ENCODE results near the gene RPUSD4. TPM values are rescaled to one million over a fixed set of nuclear protein-coding genes. Genes with fewer than 3 reads are reported as not detected.

The RPUSD4 gene
- polyA plus RNA-seq, 1 of the 3 experiments (the other 2 are of a cell fraction) = 18.0 TPM

DNA sequence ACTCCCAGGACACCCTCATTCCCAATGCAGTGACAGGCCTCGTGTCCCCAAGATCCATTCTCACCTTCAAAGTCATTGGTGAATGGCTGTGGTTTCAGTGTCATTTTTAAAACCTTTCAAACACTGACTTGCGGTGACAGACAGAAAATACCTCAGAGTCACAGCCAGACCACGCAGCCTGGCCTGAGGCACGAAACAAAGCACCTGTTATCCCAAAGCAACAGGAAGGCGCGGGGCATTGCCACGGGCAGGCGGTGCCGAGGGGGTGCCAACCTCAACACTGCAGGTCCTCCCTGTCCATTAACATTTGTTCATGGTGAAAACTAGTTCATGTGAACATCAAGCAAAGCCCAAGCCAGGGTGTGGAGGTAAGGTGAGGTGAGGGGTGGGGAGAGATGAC is 38.2 kb downstream of the RPUSD4 start:
- Histone ChIP-seq H3K36me3 (replicated peaks in 1 of 2; ENCODE audit: control insufficient read depth in 1 of 2, insufficient read depth in 2 of 2, low read length in 1 of 2) (no peaks in the 10 kb centered on the region), H3K9me2 (no peaks in the 10 kb centered on the region), H3K27me3 (ENCODE audit: insufficient read depth) (no peaks in the 10 kb centered on the region), H3K9me3 (no peaks in the 10 kb centered on the region), H2AFZ (ENCODE audit: low read depth) (no peak overlapping the region), H3K4me3 (ENCODE audit: low read depth in 2 of 2, low read length in 1 of 2) (no peak overlapping the region), H3K79me2 (ENCODE audit: insufficient read depth) (no peaks in the 10 kb centered on the region), H4K20me1 (ENCODE audit: insufficient read depth) (no peaks in the 10 kb centered on the region), H3K4me2 (no peak overlapping the region), H3K4me1 (ENCODE audit: control insufficient read depth in 1 of 2, insufficient read depth in 2 of 2, low read depth in 1 of 2, low read length in 1 of 2) (peaks cover 0 to 7% of the 10 kb centered on the region in 2 experiments; a peak in 1 of 4 replicates), H3K27ac (ENCODE audit: low read depth in 2 of 2, low read length in 1 of 2) (no peak overlapping the region), H3K9ac (no peak overlapping the region), H3F3A (replicated peaks; ENCODE audit: insufficient read depth) (no peaks in the 10 kb centered on the region)
- WGBS (ENCODE audit: low lambda C conversion rate) = 85% methylated on average over 8 of the region's 9 CpGs
- ChIA-PET CTCF (no interaction called here), POLR2A (no interaction called here)
- DNase-seq = no peak
- TF ChIP-seq, protein P1, sequence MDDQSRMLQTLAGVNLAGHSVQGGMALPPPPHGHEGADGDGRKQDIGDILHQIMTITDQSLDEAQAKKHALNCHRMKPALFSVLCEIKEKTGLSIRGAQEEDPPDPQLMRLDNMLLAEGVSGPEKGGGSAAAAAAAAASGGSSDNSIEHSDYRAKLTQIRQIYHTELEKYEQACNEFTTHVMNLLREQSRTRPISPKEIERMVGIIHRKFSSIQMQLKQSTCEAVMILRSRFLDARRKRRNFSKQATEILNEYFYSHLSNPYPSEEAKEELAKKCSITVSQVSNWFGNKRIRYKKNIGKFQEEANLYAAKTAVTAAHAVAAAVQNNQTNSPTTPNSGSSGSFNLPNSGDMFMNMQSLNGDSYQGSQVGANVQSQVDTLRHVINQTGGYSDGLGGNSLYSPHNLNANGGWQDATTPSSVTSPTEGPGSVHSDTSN (IDR thresholded peaks at IDR 0.05) = no peak
- no peak for TF ChIP-seq REST (IDR thresholded peaks at IDR 0.05; ENCODE audit: low read depth, low read length)
- no peak for TF ChIP-seq TEAD4 (IDR thresholded peaks at IDR 0.05; ENCODE audit: borderline replicate concordance, insufficient read depth)
- no peak for TF ChIP-seq MXI1 (IDR thresholded peaks at IDR 0.05; ENCODE audit: low read depth, low read length)
- TF ChIP-seq CHD2 (IDR thresholded peaks at IDR 0.05; ENCODE audit: low read length, partially characterized antibody) = no peak

DNA sequence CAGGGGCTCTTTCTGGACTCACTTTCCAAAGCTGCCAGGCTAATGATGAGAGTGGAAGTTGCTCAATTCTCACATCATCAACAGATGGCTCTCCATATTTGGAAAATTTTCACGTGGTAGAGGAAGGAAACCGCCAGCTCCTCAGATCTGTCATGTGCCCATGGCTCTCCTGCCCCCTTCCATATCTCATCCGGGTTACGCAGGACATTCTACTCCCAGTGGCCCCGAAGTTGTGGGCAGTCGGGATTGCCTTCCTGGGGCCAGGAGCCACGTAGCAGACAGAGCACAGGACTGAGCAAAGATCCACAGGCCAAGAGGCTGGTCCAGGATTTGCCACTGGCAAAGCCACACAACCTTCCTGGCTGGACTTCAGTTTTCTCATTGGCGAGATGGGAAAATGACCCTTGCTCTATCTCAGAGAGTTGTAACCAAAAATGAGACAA is 38.8 kb downstream of the RPUSD4 start:
- no peak for DNase-seq

More for the DNA sequence above, 38.8 kb downstream of the RPUSD4 start:
- H3K9me2 ChIP-seq = no peaks in the 10 kb centered on the region
- no peaks in the 10 kb centered on the region for H3K9me3 ChIP-seq
- no peak overlapping the region for H3K9ac ChIP-seq
- H3K36me3 ChIP-seq (replicated peaks in 1 of 2; ENCODE audit: control insufficient read depth in 1 of 2, insufficient read depth in 2 of 2, low read length in 1 of 2) = no peaks in the 10 kb centered on the region
- no peaks in the 10 kb centered on the region for H3K79me2 ChIP-seq (ENCODE audit: insufficient read depth)
- TF ChIP-seq RAD21 (IDR thresholded peaks at IDR 0.05; ENCODE audit: low read length) (no peak), POLR2AphosphoS5 (IDR thresholded peaks at IDR 0.05; ENCODE audit: low read depth, low read length) (no peak), GABPA (IDR thresholded peaks at IDR 0.05; ENCODE audit: low read depth) (no peak), IRF3 (IDR thresholded peaks at IDR 0.05; ENCODE audit: low read depth, low read length) (no peak), RCOR1 (IDR thresholded peaks at IDR 0.05; ENCODE audit: low read length) (no peak), REST (IDR thresholded peaks at IDR 0.05; ENCODE audit: low read depth, low read length) (no peak)
- TF ChIP-seq, protein P2, sequence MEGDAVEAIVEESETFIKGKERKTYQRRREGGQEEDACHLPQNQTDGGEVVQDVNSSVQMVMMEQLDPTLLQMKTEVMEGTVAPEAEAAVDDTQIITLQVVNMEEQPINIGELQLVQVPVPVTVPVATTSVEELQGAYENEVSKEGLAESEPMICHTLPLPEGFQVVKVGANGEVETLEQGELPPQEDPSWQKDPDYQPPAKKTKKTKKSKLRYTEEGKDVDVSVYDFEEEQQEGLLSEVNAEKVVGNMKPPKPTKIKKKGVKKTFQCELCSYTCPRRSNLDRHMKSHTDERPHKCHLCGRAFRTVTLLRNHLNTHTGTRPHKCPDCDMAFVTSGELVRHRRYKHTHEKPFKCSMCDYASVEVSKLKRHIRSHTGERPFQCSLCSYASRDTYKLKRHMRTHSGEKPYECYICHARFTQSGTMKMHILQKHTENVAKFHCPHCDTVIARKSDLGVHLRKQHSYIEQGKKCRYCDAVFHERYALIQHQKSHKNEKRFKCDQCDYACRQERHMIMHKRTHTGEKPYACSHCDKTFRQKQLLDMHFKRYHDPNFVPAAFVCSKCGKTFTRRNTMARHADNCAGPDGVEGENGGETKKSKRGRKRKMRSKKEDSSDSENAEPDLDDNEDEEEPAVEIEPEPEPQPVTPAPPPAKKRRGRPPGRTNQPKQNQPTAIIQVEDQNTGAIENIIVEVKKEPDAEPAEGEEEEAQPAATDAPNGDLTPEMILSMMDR (IDR thresholded peaks at IDR 0.05) = no peak
- H2AFZ ChIP-seq (ENCODE audit: low read depth) = no peak overlapping the region
- no peak overlapping the region for H3K4me3 ChIP-seq (ENCODE audit: low read depth in 2 of 2, low read length in 1 of 2)
- H4K20me1 ChIP-seq (ENCODE audit: insufficient read depth) = no peaks in the 10 kb centered on the region
- H3K4me1 ChIP-seq (ENCODE audit: control insufficient read depth in 1 of 2, insufficient read depth in 2 of 2, low read depth in 1 of 2, low read length in 1 of 2) = peaks cover 0 to 11% of the 10 kb centered on the region in 2 experiments; a peak in 1 of 4 replicates
- no peaks in the 10 kb centered on the region for H3F3A ChIP-seq (replicated peaks; ENCODE audit: insufficient read depth)
- H3K27me3 ChIP-seq (ENCODE audit: insufficient read depth) = no peaks in the 10 kb centered on the region
- H3K27ac ChIP-seq (ENCODE audit: low read depth in 2 of 2, low read length in 1 of 2) = no peak overlapping the region
- ChIA-PET CTCF (no interaction called here), POLR2A (no interaction called here)
- WGBS (ENCODE audit: low lambda C conversion rate) = 76% methylated on average over 8 of the region's 8 CpGs
- H3K4me2 ChIP-seq = no peak overlapping the region

All from SK-N-SH (cell line).